Endodermal cell (in vitro differentiated cells): ENCODE measurements around the gene TIMP2. TPM values are rescaled to one million over a fixed set of nuclear protein-coding genes. Genes with fewer than 3 reads are reported as not detected.

Experiments
- DNase-seq: peaks from one replicate; pipeline ENCODE4 v3.0.0-alpha.2; 2017
- H3K27ac ChIP-seq: 2 replicates; pipeline ENCODE4 v1.5.1; 2013; ENCODE audit warnings: mild to moderate bottlenecking, low read depth, low read length, moderate library complexity
- H3K27me3 ChIP-seq: 2 replicates; pipeline ENCODE4 v1.6.1; 2013; ENCODE audit warnings: mild to moderate bottlenecking, low read length, moderate library complexity; ENCODE audit not compliant: insufficient read depth, control insufficient read depth, poor library complexity, severe bottlenecking
- H3K36me3 ChIP-seq: 2 replicates; pipeline ENCODE4 v1.7.0; 2013; ENCODE audit warnings: mild to moderate bottlenecking, low read length, moderate library complexity; ENCODE audit not compliant: control insufficient read depth, insufficient read depth
- H3K4me1 ChIP-seq: one replicate; pipeline ENCODE4 v1.7.0; 2013; ENCODE audit warnings: low read length; ENCODE audit not compliant: control insufficient read depth, insufficient read depth
- H3K4me3 ChIP-seq: 2 replicates; pipeline ENCODE4 v1.5.1; 2013; ENCODE audit warnings: mild to moderate bottlenecking, low read length, moderate library complexity
- H3K9ac ChIP-seq: 2 replicates; pipeline ENCODE4 v1.6.1; 2013; ENCODE audit warnings: mild to moderate bottlenecking, low read length, moderate library complexity; ENCODE audit not compliant: poor library complexity, severe bottlenecking; ENCODE audit errors: extremely low read depth
- H3K9me3 ChIP-seq: 2 replicates; pipeline ENCODE4 v1.6.1; 2013; ENCODE audit warnings: mild to moderate bottlenecking, low read length, moderate library complexity; ENCODE audit not compliant: control insufficient read depth
- H3K27ac Mint-ChIP-seq: 2 replicates; pipeline ENCODE4 v1.8.0; 2020; ENCODE audit warnings: mixed read lengths
- H3K27me3 Mint-ChIP-seq: 2 replicates; pipeline ENCODE4 v1.8.0; 2021; ENCODE audit warnings: mild to moderate bottlenecking, mixed read lengths; ENCODE audit not compliant: insufficient read depth
- H3K36me3 Mint-ChIP-seq: 2 replicates; pipeline ENCODE4 v1.8.0; 2020; ENCODE audit warnings: low read depth, mixed read lengths
- H3K4me1 Mint-ChIP-seq: 2 replicates; pipeline ENCODE4 v1.8.0; 2020; ENCODE audit warnings: mixed read lengths
- H3K4me3 Mint-ChIP-seq: 2 replicates; pipeline ENCODE4 v1.8.0; 2020; ENCODE audit warnings: mild to moderate bottlenecking, moderate library complexity, mixed read lengths
- H3K9me3 Mint-ChIP-seq: 2 replicates; pipeline ENCODE4 v1.8.0; 2020; ENCODE audit warnings: mild to moderate bottlenecking, mixed read lengths
- whole genome bisulfite sequencing, 2 experiments: methylation state at CpG; one replicate each; pipeline versions ENCODE4 v1.1.5 to v1.1.7; 2013; ENCODE audit warnings: missing lambda C conversion rate in 2 of 2, mixed read lengths in 1 of 2; ENCODE audit not compliant: insufficient coverage in 1 of 2, insufficient read length in 1 of 2; 5-methylcytosine and 5-hydroxymethylcytosine counted together
- total RNA-seq, 2 donors: library from RNA; stranded (reverse); fragmentation: NEBNext Ultra II Directional in 1 of 2; extraction: Animal tissue kit (Norgen Biotek cat#: 25700) in 1 of 2; gene quantifications; 2 replicates in 1 of 2; 3 replicates in 1 of 2; pipeline ENCODE4 v1.2.1, GENCODE V29; 2021
- TF ChIP-seq, protein P1 (sequence below): fragments of 200-600 bp; sonication (generic); conservative IDR thresholded peaks from 2 replicates; pipeline ENCODE4 v1.5.0; 2021; ENCODE audit warnings: antibody characterized with exemption, mild to moderate bottlenecking

The TIMP2 gene
- total RNA-seq, 2 donors from 2014 or later, result 36.9 to 42.7 TPM

GRCh38 chr17:78962345-78962983 is 37.3 kb upstream of the TIMP2 start:
- H3K4me3 ChIP-seq, result no peak overlapping the region

DNA sequence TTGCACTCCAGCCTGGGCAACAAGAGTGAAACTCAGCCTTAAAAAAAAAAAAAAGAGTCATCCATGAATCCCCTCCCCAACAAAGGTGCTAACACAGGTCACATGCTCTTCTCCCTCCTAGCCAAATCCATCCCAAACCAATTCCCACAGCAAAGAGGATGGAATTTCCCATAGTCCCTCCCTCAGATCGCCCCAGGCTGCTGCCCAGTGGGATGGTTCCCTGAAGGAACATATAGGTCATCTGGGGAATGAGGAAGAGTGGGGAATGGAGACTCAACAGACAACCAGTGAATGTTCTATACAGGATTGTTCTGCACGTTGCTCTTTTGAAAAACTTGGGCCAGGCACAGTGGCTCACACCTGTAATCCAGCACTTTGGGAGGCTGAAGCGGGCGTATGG is 36.4 kb upstream of the TIMP2 start:
- H3K4me3 ChIP-seq, result no peak overlapping the region
- Mint-ChIP-seq H3K4me3 (no peak overlapping the region), H3K27me3 (no peaks in the 10 kb centered on the region), H3K9me3 (no peaks in the 10 kb centered on the region), H3K4me1 (peaks cover 5% of the 10 kb centered on the region), H3K27ac (no peak overlapping the region), H3K36me3 (no peaks in the 10 kb centered on the region)
- H3K4me1 ChIP-seq, result no peaks in the 10 kb centered on the region
- H3K36me3 ChIP-seq, result no peaks in the 10 kb centered on the region
- WGBS, 2 experiments, result 78 to 95% methylated on average over 1 to 4 of the region's 4 CpGs
- no peaks in the 10 kb centered on the region for H3K27me3 ChIP-seq
- no peak for DNase-seq
- no peak overlapping the region for H3K27ac ChIP-seq
- TF ChIP-seq, protein P1, sequence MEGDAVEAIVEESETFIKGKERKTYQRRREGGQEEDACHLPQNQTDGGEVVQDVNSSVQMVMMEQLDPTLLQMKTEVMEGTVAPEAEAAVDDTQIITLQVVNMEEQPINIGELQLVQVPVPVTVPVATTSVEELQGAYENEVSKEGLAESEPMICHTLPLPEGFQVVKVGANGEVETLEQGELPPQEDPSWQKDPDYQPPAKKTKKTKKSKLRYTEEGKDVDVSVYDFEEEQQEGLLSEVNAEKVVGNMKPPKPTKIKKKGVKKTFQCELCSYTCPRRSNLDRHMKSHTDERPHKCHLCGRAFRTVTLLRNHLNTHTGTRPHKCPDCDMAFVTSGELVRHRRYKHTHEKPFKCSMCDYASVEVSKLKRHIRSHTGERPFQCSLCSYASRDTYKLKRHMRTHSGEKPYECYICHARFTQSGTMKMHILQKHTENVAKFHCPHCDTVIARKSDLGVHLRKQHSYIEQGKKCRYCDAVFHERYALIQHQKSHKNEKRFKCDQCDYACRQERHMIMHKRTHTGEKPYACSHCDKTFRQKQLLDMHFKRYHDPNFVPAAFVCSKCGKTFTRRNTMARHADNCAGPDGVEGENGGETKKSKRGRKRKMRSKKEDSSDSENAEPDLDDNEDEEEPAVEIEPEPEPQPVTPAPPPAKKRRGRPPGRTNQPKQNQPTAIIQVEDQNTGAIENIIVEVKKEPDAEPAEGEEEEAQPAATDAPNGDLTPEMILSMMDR, result no peak
- no peak overlapping the region for H3K9ac ChIP-seq
- H3K9me3 ChIP-seq, result no peaks in the 10 kb centered on the region

More at GRCh38 chr17:78962345-78962983, 37.3 kb upstream of the TIMP2 start:
- Mint-ChIP-seq H3K4me1 (peaks cover 5% of the 10 kb centered on the region), H3K4me3 (no peak overlapping the region), H3K36me3 (no peaks in the 10 kb centered on the region), H3K27ac (no peak overlapping the region), H3K9me3 (no peaks in the 10 kb centered on the region), H3K27me3 (no peaks in the 10 kb centered on the region)
- Histone ChIP-seq H3K9me3 (no peaks in the 10 kb centered on the region), H3K4me1 (no peaks in the 10 kb centered on the region), H3K9ac (no peak overlapping the region), H3K36me3 (no peaks in the 10 kb centered on the region), H3K27me3 (no peaks in the 10 kb centered on the region), H3K27ac (no peak overlapping the region)
- DNase-seq, result no peak
- TF ChIP-seq, protein P1, result no peak
- WGBS, 2 experiments, result 86 to 89% methylated on average over 17 to 19 of the region's 19 CpGs

- no peak overlapping the region for H3K4me3 ChIP-seq
- H3K9ac ChIP-seq, result no peak overlapping the region
- H3K4me1 ChIP-seq, result no peaks in the 10 kb centered on the region
- Mint-ChIP-seq H3K4me3 (no peak overlapping the region), H3K4me1 (peaks cover 5% of the 10 kb centered on the region), H3K9me3 (no peaks in the 10 kb centered on the region), H3K36me3 (no peaks in the 10 kb centered on the region), H3K27me3 (no peaks in the 10 kb centered on the region), H3K27ac (no peak overlapping the region)
- H3K36me3 ChIP-seq, result no peaks in the 10 kb centered on the region
- no peaks in the 10 kb centered on the region for H3K27me3 ChIP-seq
- WGBS, 2 experiments, result 85 to 92% methylated on average over 5 of the region's 5 CpGs
- DNase-seq, result no peak
- TF ChIP-seq, protein P1, result no peak
- H3K27ac ChIP-seq, result no peak overlapping the region
- H3K9me3 ChIP-seq, result no peaks in the 10 kb centered on the region
Measured at GRCh38 chr17:78960928-78961327, 35.7 kb upstream of the TIMP2 start.
